ENCODE data around the gene OSBPL5. TPM values are rescaled to one million over a fixed set of nuclear protein-coding genes. Genes with fewer than 3 reads are reported as not detected.

The OSBPL5 gene
- total RNA-seq, 4 donors from 2014 or later = 12.9 to 64.2 (median 22.3) TPM

DNA sequence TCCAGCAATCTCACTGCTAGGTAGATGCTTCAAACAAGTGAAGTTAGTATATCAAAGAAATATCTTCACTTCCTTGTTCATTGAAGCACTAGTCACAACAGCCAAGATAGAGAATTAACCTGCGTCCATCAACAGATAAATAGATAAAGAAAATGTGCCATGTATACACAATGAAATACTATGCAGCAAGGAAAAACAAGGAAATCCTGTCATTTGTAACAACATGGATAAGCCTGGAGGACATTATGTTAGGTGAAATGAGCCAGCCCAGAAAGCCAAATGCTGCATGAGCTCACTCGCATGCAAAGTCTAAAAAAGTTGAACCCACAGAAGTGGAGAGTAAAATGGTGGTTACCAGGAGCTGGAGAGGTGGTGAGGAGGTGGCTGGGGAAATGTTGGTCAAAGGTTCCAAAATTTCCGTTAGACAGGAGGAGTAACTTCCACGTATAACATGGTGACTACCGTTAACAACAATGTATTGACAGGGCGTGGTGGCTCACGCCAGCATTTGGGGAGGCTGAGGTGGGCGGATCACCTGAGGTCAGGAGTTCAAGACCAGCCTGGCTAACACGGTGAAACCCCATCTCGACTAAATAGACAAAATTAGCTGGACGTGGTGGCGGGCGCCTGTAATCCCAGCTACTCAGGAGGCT is 84.3 kb downstream of the OSBPL5 start:
- no peak for TF ChIP-seq CTCF (IDR thresholded peaks at IDR 0.05; ENCODE audit: low read depth)

- TF ChIP-seq CTCF (IDR thresholded peaks at IDR 0.05; ENCODE audit: low read depth) = no peak
These were observed 85.0 kb downstream of the OSBPL5 start for GRCh38 chr11:3080104-3080503.

GRCh38 chr11:3077846-3078440 is 87.2 kb downstream of the OSBPL5 start:
- TF ChIP-seq CTCF (IDR thresholded peaks at IDR 0.05; ENCODE audit: low read depth) = no peak

GRCh38 chr11:3077189-3077836 is 87.8 kb downstream of the OSBPL5 start:
- no peak for TF ChIP-seq CTCF (IDR thresholded peaks at IDR 0.05; ENCODE audit: low read depth)

GRCh38 chr11:3074912-3075589 is 90.1 kb downstream of the OSBPL5 start:
- no peak for TF ChIP-seq CTCF (IDR thresholded peaks at IDR 0.05; ENCODE audit: low read depth)

- TF ChIP-seq CTCF (IDR thresholded peaks at IDR 0.05; ENCODE audit: low read depth) = no peak
These were observed 92.1 kb downstream of the OSBPL5 start for GRCh38 chr11:3073029-3073435.

- no peak for TF ChIP-seq CTCF (IDR thresholded peaks at IDR 0.05; ENCODE audit: low read depth)
These were observed 95.7 kb downstream of the OSBPL5 start for GRCh38 chr11:3069425-3069824.

Measured in subcutaneous adipose tissue (tissue), 4 donors.